Measurements from ENCODE around the gene SEMA4D.

Gene SEMA4D

DNA sequence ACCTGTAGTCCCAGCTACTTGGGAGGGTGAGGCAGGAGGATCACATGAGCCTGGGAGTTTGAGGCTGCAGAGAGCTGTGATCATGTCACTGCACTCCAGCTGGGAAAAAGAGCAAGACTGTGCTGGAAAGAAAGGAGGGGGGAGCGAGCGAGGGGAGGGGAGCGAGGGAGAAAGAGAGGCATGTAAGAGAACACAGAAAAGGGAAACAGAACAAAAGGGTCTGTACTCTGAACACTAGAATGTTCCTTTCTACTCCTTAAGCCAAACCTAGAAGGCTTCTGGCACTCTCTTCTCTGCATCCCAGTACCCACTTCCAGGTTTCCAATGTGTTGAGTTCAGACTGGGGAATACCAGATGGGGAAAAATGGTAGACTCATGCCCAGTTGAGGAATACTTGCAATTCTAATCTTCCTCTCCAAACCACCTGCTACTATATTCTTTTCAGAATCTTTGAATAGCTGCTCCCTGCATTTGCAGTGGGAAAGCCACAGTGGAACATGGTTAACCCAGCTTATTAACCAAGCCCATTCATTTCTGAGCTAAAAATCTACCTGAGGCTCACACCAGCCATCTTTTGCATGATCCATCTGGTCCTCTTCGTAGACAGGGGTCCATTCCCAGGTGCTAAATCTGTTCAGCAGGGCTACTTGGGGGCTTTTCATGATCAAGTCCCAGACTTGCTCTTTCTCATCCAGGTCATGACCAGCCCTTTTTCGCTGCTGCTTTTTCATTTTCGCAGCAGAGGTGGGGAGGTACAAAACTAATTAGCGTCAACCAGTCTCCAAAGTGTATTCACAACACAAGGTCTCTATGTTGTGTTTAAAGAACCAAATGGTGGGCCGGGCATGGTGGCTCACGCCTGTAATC lies 34.9 kb downstream of the SEMA4D start:
- no peak for TF ChIP-seq TAF1 (IDR thresholded peaks at IDR 0.05; ENCODE audit: low read depth)
- no peak for TF ChIP-seq CEBPB (IDR thresholded peaks at IDR 0.05)
- TF ChIP-seq TEAD4 (IDR thresholded peaks at IDR 0.05) = no peak

DNA sequence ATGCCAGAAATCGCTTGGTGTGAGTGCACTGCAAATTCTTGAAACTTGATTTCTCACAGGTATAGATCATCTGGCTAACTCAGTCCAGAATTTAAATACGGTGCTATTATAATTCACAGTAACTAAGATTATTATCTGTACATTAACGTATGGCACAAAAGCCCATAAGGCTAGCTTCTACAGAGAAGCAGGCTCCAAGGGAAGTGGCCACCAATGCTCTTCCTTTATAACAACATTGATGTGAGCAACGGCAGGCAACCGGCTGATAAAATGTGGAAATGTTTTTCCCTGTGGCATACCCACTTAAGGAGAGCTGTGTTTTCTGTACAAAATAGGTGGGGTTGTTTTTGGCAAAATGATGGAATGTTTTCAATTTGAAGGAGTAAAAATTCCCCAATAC lies 35.7 kb downstream of the SEMA4D start:
- TF ChIP-seq CREB1 (IDR thresholded peaks at IDR 0.05; ENCODE audit: low read depth) (no peak), YY1 (IDR thresholded peaks at IDR 0.05; ENCODE audit: low read depth) (no peak), RAD21 (IDR thresholded peaks at IDR 0.05; ENCODE audit: low read depth) (no peak), NFIC (IDR thresholded peaks at IDR 0.05) (no peak), EGR1 (IDR thresholded peaks at IDR 0.05) (no peak), TCF12 (IDR thresholded peaks at IDR 0.05; ENCODE audit: low read depth) (no peak), EP300 (IDR thresholded peaks at IDR 0.05; ENCODE audit: borderline replicate concordance) (no peak), TEAD4 (IDR thresholded peaks at IDR 0.05) (no peak), ZBTB7A (IDR thresholded peaks at IDR 0.05; ENCODE audit: low read depth) (no peak), TAF1 (IDR thresholded peaks at IDR 0.05; ENCODE audit: low read depth) (no peak), CEBPB (IDR thresholded peaks at IDR 0.05) (no peak)
- TF ChIP-seq, protein P1, sequence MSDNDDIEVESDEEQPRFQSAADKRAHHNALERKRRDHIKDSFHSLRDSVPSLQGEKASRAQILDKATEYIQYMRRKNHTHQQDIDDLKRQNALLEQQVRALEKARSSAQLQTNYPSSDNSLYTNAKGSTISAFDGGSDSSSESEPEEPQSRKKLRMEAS (IDR thresholded peaks at IDR 0.05) = no peak
- TF ChIP-seq, protein P2, sequence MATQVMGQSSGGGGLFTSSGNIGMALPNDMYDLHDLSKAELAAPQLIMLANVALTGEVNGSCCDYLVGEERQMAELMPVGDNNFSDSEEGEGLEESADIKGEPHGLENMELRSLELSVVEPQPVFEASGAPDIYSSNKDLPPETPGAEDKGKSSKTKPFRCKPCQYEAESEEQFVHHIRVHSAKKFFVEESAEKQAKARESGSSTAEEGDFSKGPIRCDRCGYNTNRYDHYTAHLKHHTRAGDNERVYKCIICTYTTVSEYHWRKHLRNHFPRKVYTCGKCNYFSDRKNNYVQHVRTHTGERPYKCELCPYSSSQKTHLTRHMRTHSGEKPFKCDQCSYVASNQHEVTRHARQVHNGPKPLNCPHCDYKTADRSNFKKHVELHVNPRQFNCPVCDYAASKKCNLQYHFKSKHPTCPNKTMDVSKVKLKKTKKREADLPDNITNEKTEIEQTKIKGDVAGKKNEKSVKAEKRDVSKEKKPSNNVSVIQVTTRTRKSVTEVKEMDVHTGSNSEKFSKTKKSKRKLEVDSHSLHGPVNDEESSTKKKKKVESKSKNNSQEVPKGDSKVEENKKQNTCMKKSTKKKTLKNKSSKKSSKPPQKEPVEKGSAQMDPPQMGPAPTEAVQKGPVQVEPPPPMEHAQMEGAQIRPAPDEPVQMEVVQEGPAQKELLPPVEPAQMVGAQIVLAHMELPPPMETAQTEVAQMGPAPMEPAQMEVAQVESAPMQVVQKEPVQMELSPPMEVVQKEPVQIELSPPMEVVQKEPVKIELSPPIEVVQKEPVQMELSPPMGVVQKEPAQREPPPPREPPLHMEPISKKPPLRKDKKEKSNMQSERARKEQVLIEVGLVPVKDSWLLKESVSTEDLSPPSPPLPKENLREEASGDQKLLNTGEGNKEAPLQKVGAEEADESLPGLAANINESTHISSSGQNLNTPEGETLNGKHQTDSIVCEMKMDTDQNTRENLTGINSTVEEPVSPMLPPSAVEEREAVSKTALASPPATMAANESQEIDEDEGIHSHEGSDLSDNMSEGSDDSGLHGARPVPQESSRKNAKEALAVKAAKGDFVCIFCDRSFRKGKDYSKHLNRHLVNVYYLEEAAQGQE (IDR thresholded peaks at IDR 0.05; ENCODE audit: low read depth) = no peak

DNA sequence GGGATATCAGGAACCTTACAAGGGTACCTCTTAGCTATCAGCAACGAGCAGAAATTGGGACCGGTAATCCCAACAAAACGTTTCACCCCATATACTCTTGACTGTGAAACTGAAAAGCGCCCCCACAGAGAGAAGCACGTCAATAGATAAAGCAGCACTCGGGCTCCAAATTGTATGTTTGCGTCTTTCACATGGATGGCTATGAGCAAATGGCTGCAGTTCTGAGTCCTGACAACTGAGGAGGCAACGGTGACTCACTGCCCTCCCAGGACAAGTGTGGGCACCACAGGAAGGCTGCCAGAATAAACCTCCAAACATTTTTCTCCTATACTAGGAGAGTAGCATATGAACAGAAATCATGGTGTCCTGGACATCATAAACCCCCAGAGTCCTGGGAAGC lies 36.6 kb downstream of the SEMA4D start:
- TF ChIP-seq FOXM1 (IDR thresholded peaks at IDR 0.05; ENCODE audit: borderline replicate concordance, low read depth) (no peak), TCF12 (IDR thresholded peaks at IDR 0.05; ENCODE audit: low read depth) (no peak), ZBTB7A (IDR thresholded peaks at IDR 0.05; ENCODE audit: low read depth) (no peak), CREB1 (IDR thresholded peaks at IDR 0.05; ENCODE audit: low read depth) (no peak), EGR1 (IDR thresholded peaks at IDR 0.05) (no peak), CEBPB (IDR thresholded peaks at IDR 0.05) (no peak), NFIC (IDR thresholded peaks at IDR 0.05) (no peak), YY1 (IDR thresholded peaks at IDR 0.05; ENCODE audit: low read depth) (no peak), RAD21 (IDR thresholded peaks at IDR 0.05; ENCODE audit: low read depth) (no peak), EP300 (IDR thresholded peaks at IDR 0.05; ENCODE audit: borderline replicate concordance) (no peak), TEAD4 (IDR thresholded peaks at IDR 0.05) (no peak), TAF1 (IDR thresholded peaks at IDR 0.05; ENCODE audit: low read depth) (no peak)
- TF ChIP-seq, protein P2 (IDR thresholded peaks at IDR 0.05; ENCODE audit: low read depth) = no peak
- TF ChIP-seq, protein P3, sequence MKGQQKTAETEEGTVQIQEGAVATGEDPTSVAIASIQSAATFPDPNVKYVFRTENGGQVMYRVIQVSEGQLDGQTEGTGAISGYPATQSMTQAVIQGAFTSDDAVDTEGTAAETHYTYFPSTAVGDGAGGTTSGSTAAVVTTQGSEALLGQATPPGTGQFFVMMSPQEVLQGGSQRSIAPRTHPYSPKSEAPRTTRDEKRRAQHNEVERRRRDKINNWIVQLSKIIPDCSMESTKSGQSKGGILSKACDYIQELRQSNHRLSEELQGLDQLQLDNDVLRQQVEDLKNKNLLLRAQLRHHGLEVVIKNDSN (IDR thresholded peaks at IDR 0.05) = no peak
- TF ChIP-seq, protein P1 (IDR thresholded peaks at IDR 0.05) = no peak

DNA sequence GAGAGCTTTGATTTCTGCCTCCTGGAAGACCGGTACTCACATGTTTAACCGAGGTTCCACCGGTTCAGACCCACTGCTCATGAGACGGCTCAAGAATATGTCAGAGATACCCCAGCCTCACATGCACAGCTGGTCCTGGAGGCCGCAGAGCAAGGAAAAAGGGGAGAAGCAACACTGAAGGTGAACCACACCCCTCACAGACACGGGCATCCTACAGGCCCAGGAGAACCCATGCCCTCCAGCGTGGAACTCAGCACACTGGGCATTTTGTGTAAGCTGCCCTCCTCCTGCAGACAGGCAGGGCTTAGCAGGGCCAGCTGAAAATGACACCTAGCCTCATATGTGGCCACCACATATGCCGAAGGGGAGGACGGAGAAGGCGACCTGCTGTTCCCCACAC lies 37.4 kb downstream of the SEMA4D start:
- TF ChIP-seq, protein P1 (IDR thresholded peaks at IDR 0.05) = no peak
- TF ChIP-seq, protein P3 (IDR thresholded peaks at IDR 0.05) = no peak
- TF ChIP-seq CREB1 (IDR thresholded peaks at IDR 0.05; ENCODE audit: low read depth) (no peak), YY1 (IDR thresholded peaks at IDR 0.05; ENCODE audit: low read depth) (no peak), RAD21 (IDR thresholded peaks at IDR 0.05; ENCODE audit: low read depth) (no peak), NFIC (IDR thresholded peaks at IDR 0.05) (no peak), EGR1 (IDR thresholded peaks at IDR 0.05) (no peak), FOXM1 (IDR thresholded peaks at IDR 0.05; ENCODE audit: borderline replicate concordance, low read depth) (no peak), ZBTB7A (IDR thresholded peaks at IDR 0.05; ENCODE audit: low read depth) (no peak), EP300 (IDR thresholded peaks at IDR 0.05; ENCODE audit: borderline replicate concordance) (no peak), TAF1 (IDR thresholded peaks at IDR 0.05; ENCODE audit: low read depth) (no peak), TCF12 (IDR thresholded peaks at IDR 0.05; ENCODE audit: low read depth) (no peak), CEBPB (IDR thresholded peaks at IDR 0.05) (no peak), TEAD4 (IDR thresholded peaks at IDR 0.05) (no peak)
- TF ChIP-seq, protein P2 (IDR thresholded peaks at IDR 0.05; ENCODE audit: low read depth) = no peak

Measured in Ishikawa (cell line).